ENCODE measurements around the gene PAF1.

Gene PAF1

DNA sequence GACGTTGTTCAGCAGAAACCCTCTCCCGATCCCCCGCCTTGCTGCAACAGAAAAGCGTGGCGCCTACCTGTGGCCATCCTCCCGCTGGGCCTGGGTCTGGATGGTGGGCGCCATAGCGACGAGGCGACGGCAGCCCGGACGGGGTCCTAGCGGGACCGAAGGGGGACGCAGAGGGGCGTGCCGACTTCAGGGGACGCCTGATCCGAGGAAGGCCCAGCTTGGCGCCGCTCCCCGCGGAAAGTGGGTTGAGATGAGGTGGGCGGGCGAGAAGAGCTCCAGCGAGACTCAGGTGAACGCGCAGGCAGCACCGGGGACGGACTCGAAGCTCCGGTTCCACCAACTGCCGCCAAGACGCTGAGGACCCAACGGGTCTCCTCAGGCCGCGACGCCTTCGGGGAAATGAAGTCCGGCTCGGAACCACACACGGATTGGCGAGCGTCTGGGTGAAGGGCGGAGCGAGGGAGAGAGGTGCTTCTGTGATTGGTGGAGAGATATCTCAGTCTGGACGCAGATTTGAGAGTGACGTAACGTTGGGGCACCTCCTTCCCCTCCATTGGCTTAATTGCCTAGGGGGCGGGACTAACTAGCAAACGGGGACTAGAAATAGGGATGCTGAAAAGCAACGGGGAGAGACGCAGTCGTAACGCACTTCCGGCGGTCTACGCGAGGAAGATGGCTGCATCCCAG lies at the start of gene PAF1, which contains the start of gene MED29:
TSS of gene PAF1 (minus strand) at position 356 of the 687 bp plus-strand sequence. CDS start at position 114, 242 bp downstream.
TSS of gene MED29 (plus strand) at position 628 of the 687 bp plus-strand sequence. CDS start at position 673, 45 bp downstream.
- peak within 1 kb of the TSS; percentile 97 for H3K27ac Mint-ChIP-seq
- H3K36me3 Mint-ChIP-seq = peaks cover 96% of the 10 kb centered on the region
- ATAC-seq = peak; percentile 96
- H3K4me3 Mint-ChIP-seq = peak within 1 kb of the TSS; percentile 99
- no peaks in the 10 kb centered on the region for H3K9me3 Mint-ChIP-seq
- peaks cover 55% of the 10 kb centered on the region for H3K4me1 Mint-ChIP-seq
- peak; percentile 80 to 94 for DNase-seq (ENCODE audit: low spot score in 2 of 2)

DNA sequence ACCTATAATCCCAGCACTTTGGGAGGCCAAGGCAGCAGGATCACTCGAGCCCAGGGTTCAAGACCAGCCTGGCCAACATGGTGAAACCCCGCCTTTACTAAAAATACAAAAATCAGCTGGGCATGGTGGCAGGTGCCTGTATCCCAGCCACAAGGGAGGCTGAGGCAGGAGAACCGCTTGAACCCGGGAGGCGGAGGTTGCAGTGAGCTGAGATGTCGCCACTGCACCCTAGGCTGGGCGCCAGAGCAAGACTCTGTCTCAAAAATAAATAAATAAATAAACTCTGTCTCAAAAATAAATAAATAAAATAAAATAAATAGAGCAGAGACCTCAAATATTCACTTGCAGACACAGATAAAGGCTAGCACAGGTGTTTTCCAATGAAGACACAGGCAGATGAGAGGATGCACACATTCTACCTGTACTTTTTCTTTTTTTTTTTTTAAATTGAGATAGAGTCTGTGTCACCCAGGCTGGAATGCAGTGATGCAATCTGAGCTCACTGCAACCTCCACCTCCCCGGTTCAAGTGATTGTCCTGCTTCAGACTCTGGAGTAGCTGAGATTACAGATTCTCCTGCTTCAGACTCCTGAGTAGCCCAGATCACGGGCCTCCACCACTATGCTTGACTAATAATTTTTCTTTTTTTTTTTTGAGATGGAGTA lies 47.5 kb upstream of the PAF1 start:
- no peak overlapping the region for H3K27ac Mint-ChIP-seq
- no peak overlapping the region for H3K4me3 Mint-ChIP-seq
- no peaks in the 10 kb centered on the region for H3K9me3 Mint-ChIP-seq
- H3K4me1 Mint-ChIP-seq = peaks cover 33% of the 10 kb centered on the region
- peaks cover 43% of the 10 kb centered on the region for H3K36me3 Mint-ChIP-seq
- DNase-seq (ENCODE audit: low spot score in 2 of 2) (no peak), ATAC-seq (no peak)

DNA sequence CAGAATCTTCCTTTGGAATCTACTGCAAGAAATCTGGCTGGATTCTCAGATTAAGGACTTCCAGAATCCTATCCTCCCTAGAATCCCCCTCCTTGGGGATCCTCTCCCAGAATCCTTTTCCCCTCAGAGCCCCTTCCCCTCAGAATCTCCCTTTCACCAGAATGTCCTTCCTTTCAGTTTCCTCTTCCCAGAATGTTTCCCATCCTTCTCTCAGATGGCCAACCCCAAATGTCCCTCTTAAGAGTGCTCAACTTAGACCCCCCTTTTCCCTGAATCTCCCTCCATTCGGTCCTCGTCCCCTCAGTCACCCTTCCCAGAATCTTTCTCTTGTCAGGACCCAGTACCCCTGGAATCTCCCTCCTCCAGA lies 45.4 kb upstream of the PAF1 start:
- ATAC-seq = no peak
- Mint-ChIP-seq H3K27ac (peak overlapping the region; percentile 100), H3K4me1 (peaks cover 46% of the 10 kb centered on the region), H3K36me3 (peaks cover 64% of the 10 kb centered on the region), H3K4me3 (peak overlapping the region; percentile 100), H3K9me3 (no peaks in the 10 kb centered on the region)
- no peak for DNase-seq (ENCODE audit: low spot score in 2 of 2)

DNA sequence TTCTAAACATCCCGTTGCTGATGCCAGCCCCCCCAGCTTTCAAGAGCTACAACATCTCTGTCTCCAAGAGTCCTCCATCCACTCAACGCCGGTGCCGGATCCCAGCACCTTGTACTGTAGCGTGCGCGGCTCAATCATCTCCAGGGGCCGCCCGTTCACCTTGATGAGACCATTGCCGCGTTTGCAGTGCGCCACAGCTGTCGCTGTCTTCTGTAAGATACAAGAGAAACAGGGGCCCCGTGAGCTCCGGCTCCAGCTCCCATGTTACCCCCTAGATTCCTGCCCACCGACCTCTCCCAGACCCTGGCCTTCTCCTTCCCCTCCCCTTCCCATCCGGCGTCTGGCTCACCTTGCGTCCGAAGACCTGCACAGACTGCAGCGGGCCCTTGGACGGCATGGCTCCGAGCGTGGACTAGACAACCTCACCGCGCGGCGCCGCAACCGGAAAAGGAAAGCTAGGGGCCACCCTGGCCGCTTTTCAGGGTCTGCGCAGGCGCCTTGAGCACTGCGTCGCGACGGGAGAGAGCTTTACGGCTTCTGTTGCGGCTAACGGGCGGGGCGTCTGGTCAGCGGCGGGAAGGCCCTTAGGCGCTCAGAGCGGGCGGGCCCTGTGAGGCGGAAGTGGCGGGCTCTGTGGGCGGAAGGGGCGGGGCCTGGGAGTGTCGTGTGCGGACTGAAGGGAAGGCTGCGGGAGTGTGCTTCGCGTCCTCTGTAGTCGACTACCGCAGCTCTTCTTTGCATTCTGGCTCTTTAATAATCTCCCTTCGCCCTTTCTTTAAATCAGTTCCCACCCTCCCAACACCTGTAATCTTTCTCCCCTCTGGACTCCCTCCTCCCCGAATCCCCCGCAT lies 44.8 kb upstream of the PAF1 start, which contains the start of gene RPS16:
TSS of gene RPS16 (minus strand) at position 451 of the 851 bp plus-strand sequence. CDS start at position 397, 54 bp downstream.
- H3K4me3 Mint-ChIP-seq = peak within 1 kb of the TSS; percentile 100
- peak; percentile 98 to 100 for DNase-seq (ENCODE audit: low spot score in 2 of 2)
- peak within 1 kb of the TSS; percentile 100 for H3K27ac Mint-ChIP-seq
- no peaks in the 10 kb centered on the region for H3K9me3 Mint-ChIP-seq
- peaks cover 70% of the 10 kb centered on the region for H3K36me3 Mint-ChIP-seq
- H3K4me1 Mint-ChIP-seq = peaks cover 52% of the 10 kb centered on the region
- ATAC-seq = peak; percentile 92

DNA sequence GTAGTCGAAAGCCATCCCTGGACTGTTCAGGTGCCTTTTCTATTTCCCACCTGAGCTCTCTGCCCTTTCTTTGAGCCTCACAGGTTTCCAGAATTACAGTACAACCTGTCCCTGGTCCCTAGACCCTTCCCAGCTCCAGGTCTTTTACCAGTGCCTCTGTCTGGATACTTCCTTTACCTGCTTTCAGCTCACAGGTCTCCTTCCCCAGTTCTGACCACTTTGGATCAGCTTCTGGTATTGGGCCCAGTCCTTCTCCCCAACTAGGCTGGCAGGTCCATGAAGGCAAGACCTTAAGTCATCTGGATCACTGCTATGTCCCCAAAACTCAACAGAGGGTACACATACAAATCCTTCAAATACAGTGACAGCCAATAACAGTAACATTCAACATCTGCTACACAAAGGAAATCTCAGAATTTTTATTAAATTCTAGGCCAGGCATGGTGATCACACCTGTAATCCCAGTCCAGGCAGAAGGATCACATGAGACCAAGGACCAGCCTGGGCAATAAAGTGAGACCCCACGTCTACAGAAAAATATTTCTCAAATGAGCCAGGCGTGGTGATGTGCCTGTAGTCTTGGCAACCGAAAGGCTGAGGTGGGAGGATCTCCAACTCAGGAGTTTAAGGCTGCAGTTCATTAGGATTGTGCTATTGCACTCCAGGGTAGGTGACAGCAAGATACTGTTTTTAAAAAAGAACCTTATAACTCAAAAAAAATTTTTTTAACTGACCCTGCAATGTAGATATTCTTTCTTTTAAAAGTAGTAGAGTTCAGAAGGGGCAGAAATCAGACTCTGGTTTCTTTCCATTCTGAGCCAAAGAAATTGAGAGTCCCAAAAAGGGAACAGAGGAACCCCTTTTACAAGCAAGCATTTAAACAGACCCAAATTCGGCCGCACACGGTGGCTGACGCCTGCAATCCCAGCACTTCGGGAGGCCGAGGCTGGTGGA lies 43.5 kb upstream of the PAF1 start:
- peaks cover 59% of the 10 kb centered on the region for H3K4me1 Mint-ChIP-seq

DNA sequence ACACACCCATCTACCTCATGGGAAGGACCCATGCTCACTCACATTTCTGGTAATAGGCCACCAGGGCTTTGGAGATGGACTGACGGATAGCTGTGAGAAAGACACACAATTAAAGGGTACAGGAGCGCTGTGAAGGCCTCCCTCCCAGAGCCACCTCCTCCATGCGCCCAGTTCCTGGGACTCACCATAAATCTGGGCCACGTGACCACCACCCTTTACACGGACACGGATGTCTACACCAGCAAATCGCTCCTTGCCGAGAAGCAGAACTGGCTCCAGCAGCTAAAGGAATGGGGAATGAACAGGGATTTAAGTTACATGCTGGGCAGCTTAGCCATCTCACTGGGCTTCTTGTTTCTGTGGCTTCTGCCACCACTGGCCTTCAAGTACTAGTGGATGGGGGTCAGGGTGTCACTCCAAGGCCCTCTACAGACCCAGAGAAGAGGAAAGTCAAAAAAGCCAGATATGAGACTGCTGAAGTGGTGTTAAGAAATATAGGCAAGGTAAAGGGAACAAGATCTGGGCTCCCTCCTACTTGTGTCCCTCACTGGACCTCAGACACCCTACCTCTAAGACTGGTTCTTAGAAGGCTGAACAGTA lies 42.7 kb upstream of the PAF1 start:
- Mint-ChIP-seq H3K27ac (peak overlapping the region; percentile 100), H3K9me3 (no peaks in the 10 kb centered on the region), H3K4me1 (peaks cover 59% of the 10 kb centered on the region), H3K36me3 (peaks cover 73% of the 10 kb centered on the region), H3K4me3 (peak overlapping the region; percentile 100)
- ATAC-seq (no peak), DNase-seq (ENCODE audit: low spot score in 2 of 2) (no peak)

More for the DNA sequence above, 43.5 kb upstream of the PAF1 start:
- H3K36me3 Mint-ChIP-seq = peaks cover 76% of the 10 kb centered on the region
- H3K9me3 Mint-ChIP-seq = no peaks in the 10 kb centered on the region
- peak overlapping the region; percentile 100 for H3K4me3 Mint-ChIP-seq
- ATAC-seq = no peak
- H3K27ac Mint-ChIP-seq = peak overlapping the region; percentile 100
- no peak for DNase-seq (ENCODE audit: low spot score in 2 of 2)

DNA sequence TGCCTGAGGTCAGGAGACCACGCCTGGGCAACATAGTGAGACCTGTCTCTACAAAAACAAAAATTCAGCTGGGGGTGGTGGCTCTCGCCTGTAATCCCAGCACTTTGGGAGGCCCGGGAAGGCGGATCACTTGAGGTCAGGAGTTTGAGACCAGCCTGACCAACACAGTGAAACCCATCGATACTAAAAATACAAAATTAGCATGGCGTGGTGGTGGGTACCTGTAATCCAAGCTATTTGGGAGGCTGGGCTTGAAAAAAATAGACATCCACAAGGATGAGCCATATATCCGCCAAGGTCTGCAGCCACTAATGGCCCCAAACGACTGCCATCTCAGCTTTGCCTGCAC lies 41.7 kb upstream of the PAF1 start:
- H3K27ac Mint-ChIP-seq = peak overlapping the region; percentile 100

DNA sequence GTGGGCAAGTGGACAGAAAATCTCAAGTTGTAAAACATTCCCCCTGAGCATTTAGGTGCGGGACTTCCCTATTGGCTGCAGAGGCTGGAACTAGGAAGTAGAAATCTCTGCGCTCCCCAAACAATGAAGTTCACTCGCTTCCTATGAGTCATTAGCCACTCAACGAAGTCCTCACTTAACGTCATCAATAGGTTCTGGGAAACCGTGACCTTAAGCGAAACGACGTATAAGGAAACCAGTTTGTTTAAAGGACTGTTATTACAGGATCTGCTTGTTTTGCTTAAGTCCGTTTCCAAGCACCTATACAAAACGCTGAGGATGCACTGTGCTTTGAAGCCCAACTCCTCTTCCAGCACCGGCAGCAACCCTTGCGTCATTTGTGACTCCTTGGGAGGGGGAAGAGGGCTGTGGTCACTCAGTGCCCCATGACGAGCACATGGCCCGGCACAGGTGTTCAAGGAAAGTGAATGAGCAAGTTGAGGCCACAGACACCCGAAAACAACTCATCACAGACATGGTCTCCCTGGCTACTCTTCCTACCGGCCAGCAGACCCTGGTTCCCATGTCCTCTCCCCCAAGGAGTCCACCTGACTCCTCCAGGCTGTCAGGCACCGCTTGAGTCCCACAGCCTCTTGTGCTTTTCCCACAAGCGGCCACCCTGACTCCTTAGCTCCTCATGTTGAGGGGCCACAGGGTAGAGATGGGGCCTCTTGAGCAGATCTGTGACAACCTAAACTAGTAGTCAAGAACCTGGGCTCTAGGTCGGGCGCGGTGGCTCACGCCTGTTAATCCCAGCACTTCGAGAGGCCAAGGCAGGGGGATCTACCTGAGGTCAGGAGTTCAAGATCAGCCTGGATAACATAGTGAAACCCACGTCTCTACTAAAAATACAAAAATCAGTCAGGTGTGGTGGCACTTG lies 40.0 kb upstream of the PAF1 start:
- H3K36me3 Mint-ChIP-seq = peaks cover 60% of the 10 kb centered on the region
- peak in 1 of 2 donors; percentile 89 for DNase-seq (ENCODE audit: low spot score in 2 of 2)
- no peaks in the 10 kb centered on the region for H3K9me3 Mint-ChIP-seq
- peak; percentile 85 for ATAC-seq
- H3K4me1 Mint-ChIP-seq = peaks cover 53% of the 10 kb centered on the region
- H3K27ac Mint-ChIP-seq = peak overlapping the region; percentile 97
- peak overlapping the region; percentile 63 for H3K4me3 Mint-ChIP-seq

More for the DNA sequence above, 41.7 kb upstream of the PAF1 start:
- no peak for ATAC-seq
- peak overlapping the region; percentile 28 for H3K4me3 Mint-ChIP-seq
- H3K36me3 Mint-ChIP-seq = peaks cover 73% of the 10 kb centered on the region
- no peak for DNase-seq (ENCODE audit: low spot score in 2 of 2)
- no peaks in the 10 kb centered on the region for H3K9me3 Mint-ChIP-seq
- H3K4me1 Mint-ChIP-seq = peaks cover 59% of the 10 kb centered on the region

DNA sequence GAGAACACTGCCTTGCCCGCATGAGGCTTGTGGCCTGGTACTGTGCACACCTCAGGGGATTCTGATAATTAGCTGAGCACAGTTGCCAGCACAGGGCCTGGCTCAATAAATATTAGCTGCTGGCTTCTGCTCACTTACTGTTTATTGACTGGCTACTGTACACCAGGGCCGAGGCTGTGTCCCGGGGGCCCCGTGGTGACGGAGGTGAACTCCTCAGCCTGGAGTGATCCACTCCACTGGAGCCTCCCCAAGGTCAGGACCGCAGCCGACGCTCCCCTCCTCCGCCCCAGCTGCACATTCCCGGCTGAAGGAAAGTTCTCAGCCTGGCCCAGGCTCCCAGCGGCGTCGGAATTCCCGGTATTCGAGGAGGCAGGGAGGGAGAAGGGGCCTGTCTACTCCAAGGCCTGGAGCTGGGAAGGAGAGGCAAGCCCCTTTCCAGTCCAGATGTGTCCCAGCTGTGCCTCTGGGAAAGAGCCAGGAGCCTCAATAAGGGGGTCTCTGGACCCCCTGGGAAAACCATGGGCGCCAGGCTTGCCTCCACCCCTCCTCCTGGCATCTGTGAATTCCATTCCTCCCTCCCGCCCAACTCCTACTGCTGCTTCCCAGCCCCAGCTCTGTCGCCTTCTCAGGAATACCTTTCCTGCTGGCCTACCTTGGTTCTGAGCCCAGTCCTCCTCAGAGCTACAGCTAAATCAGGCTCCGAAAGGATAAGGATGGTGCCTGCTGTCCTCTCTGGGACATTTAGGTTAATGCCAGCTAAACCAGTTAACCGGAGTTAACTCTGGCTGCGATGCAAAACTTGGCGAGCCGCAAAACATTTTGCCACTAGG lies 37.6 kb upstream of the PAF1 start:
- H3K36me3 Mint-ChIP-seq = peaks cover 48% of the 10 kb centered on the region
- DNase-seq (ENCODE audit: low spot score in 2 of 2) (no peak), ATAC-seq (no peak)
- H3K27ac Mint-ChIP-seq = no peak overlapping the region
- no peaks in the 10 kb centered on the region for H3K9me3 Mint-ChIP-seq
- peaks cover 33% of the 10 kb centered on the region for H3K4me1 Mint-ChIP-seq
- H3K4me3 Mint-ChIP-seq = no peak overlapping the region

DNA sequence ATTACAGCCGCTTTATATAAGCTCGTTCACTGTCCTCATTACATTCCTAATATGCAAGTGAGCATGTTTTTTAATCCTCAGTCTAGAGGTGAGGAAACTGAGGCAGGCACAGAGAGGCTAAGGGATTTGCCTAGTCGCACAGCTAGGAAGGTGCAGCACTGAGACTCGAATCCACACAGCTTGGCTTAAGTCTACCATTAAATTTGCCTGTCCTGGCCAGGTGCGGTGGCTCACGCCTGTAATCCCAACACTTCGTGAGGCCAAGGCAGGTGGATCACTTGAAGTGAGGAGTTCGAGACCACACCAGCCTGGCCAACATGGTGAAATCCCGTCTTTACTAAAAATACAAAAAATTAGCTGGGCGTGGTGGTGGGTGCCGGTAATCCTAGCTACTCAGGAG lies 36.8 kb upstream of the PAF1 start:
- no peak overlapping the region for H3K27ac Mint-ChIP-seq
- DNase-seq (ENCODE audit: low spot score in 2 of 2) = no peak
- H3K36me3 Mint-ChIP-seq = peaks cover 48% of the 10 kb centered on the region

DNA sequence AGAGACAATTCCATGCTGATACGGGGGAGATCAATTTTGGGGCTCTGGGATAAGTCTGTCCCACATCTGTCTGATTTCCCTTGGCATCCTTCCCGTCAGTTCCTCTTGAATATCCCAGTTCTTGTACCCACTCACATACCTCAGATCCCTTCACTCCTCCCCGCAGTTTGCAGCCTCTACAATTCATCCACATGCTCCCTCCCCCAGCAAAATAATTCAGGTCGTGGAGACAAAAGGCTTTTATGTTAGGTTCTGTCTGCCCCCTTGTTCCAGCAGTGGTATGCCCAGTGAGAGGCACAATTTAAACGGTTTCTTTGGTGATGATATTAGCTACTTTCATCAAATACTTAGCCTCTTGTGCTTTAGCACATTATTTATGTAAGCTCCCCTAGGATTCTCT lies 35.3 kb upstream of the PAF1 start:
- Mint-ChIP-seq H3K27ac (peak overlapping the region; percentile 0), H3K4me1 (peaks cover 18% of the 10 kb centered on the region), H3K9me3 (no peaks in the 10 kb centered on the region), H3K36me3 (peaks cover 47% of the 10 kb centered on the region), H3K4me3 (no peak overlapping the region)
- DNase-seq (ENCODE audit: low spot score in 2 of 2) (no peak), ATAC-seq (no peak)

More for the DNA sequence above, 36.8 kb upstream of the PAF1 start:
- no peaks in the 10 kb centered on the region for H3K9me3 Mint-ChIP-seq
- peaks cover 25% of the 10 kb centered on the region for H3K4me1 Mint-ChIP-seq
- no peak for ATAC-seq
- H3K4me3 Mint-ChIP-seq = no peak overlapping the region

DNA sequence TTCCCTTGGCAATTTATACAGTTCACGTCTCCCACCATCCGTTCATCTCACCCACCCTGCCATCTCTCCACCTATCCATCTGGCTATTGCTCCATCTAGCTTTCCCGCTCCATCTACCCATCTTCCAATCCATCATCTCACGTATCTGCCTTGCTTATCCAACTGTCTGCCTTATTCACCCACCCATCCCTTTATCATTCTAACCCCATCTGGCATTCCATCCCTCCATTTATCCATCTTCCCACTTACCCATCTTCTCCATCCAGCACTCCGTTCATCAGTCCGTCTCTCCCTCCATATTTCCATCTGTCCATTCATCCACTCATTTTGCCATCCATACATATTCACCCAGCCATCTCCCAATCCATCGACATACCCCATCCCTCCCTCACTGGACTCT lies 34.8 kb upstream of the PAF1 start:
- H3K36me3 Mint-ChIP-seq = peaks cover 44% of the 10 kb centered on the region
- DNase-seq (ENCODE audit: low spot score in 2 of 2) = no peak
- no peak for ATAC-seq
- H3K27ac Mint-ChIP-seq = peak overlapping the region; percentile 0
- no peaks in the 10 kb centered on the region for H3K9me3 Mint-ChIP-seq
- H3K4me1 Mint-ChIP-seq = peaks cover 13% of the 10 kb centered on the region
- H3K4me3 Mint-ChIP-seq = no peak overlapping the region

All from stimulated activated effector memory CD8-positive, alpha-beta T cell treated with anti-CD3 and anti-CD28 coated beads, Interleukin-12 subunit alpha, Interleukin-12 subunit beta, amount 100 ng/mL, for 72 hours (primary cell).